ENCODE measurements around the gene SLC2A1.
A peak's percentile ranks its signal among the peaks of the same experiment; 100 is the strongest.

The SLC2A1 gene

GRCh38 chr1:42957229-42957879 is 1.3 kb downstream of the SLC2A1 start:
- peak overlapping the region; percentile 74 for H3K27ac ChIP-seq (ENCODE audit: low read depth, low read length)
- H3K36me3 ChIP-seq (ENCODE audit: insufficient read depth, low read length), result peaks cover 47% of the 10 kb centered on the region
- under 1% methylated on average over 26 of the region's 26 CpGs for WGBS
- peak overlapping the region; percentile 88 for H3K9ac ChIP-seq (ENCODE audit: low read depth, low read length)
- peak overlapping the region; percentile 69 for H3K4me3 ChIP-seq (ENCODE audit: low read length)
- H3K27me3 ChIP-seq (ENCODE audit: insufficient read depth, low read length), result no peaks in the 10 kb centered on the region
- H3K4me1 ChIP-seq (ENCODE audit: insufficient read depth, low read length), result peaks cover 48% of the 10 kb centered on the region
- H3K9me3 ChIP-seq (ENCODE audit: insufficient read depth, low read depth, low read length), result no peaks in the 10 kb centered on the region

GRCh38 chr1:42956739-42957138 is 1.9 kb downstream of the SLC2A1 start:
- peaks cover 53% of the 10 kb centered on the region for H3K36me3 ChIP-seq (ENCODE audit: insufficient read depth, low read length)
- H3K4me1 ChIP-seq (ENCODE audit: insufficient read depth, low read length), result peaks cover 42% of the 10 kb centered on the region
- peak overlapping the region; percentile 43; the same call in 1 of the 2 replicates for H3K27ac ChIP-seq (ENCODE audit: low read depth, low read length)

GRCh38 chr1:42955311-42956063 is 3.2 kb downstream of the SLC2A1 start:
- Histone ChIP-seq H3K4me3 (ENCODE audit: low read length) (peak overlapping the region; percentile 69), H3K9me3 (ENCODE audit: insufficient read depth, low read depth, low read length) (no peaks in the 10 kb centered on the region), H3K9ac (ENCODE audit: low read depth, low read length) (peak overlapping the region; percentile 12; the same call in 1 of the 2 replicates), H3K27ac (ENCODE audit: low read depth, low read length) (no peak overlapping the region), H3K27me3 (ENCODE audit: insufficient read depth, low read length) (no peaks in the 10 kb centered on the region), H3K4me1 (ENCODE audit: insufficient read depth, low read length) (peaks cover 37% of the 10 kb centered on the region), H3K36me3 (ENCODE audit: insufficient read depth, low read length) (peaks cover 63% of the 10 kb centered on the region)
- WGBS, result 87% methylated on average over 16 of the region's 16 CpGs

More at GRCh38 chr1:42956739-42957138, 1.9 kb downstream of the SLC2A1 start:
- WGBS, result 19% methylated on average over 2 of the region's 3 CpGs
- H3K9ac ChIP-seq (ENCODE audit: low read depth, low read length), result peak overlapping the region; percentile 88
- H3K27me3 ChIP-seq (ENCODE audit: insufficient read depth, low read length), result no peaks in the 10 kb centered on the region
- H3K4me3 ChIP-seq (ENCODE audit: low read length), result peak overlapping the region; percentile 69
- no peaks in the 10 kb centered on the region for H3K9me3 ChIP-seq (ENCODE audit: insufficient read depth, low read depth, low read length)

GRCh38 chr1:42953182-42954180 is 5.2 kb downstream of the SLC2A1 start:
- H3K27ac ChIP-seq (ENCODE audit: low read depth, low read length), result no peak overlapping the region
- H3K27me3 ChIP-seq (ENCODE audit: insufficient read depth, low read length), result no peaks in the 10 kb centered on the region
- no peak overlapping the region for H3K9ac ChIP-seq (ENCODE audit: low read depth, low read length)
- 88% methylated on average over 13 of the region's 13 CpGs for WGBS
- peaks cover 77% of the 10 kb centered on the region for H3K36me3 ChIP-seq (ENCODE audit: insufficient read depth, low read length)
- H3K4me3 ChIP-seq (ENCODE audit: low read length), result peak overlapping the region; percentile 7; the same call in 1 of the 2 replicates
- peaks cover 47% of the 10 kb centered on the region for H3K4me1 ChIP-seq (ENCODE audit: insufficient read depth, low read length)
- H3K9me3 ChIP-seq (ENCODE audit: insufficient read depth, low read depth, low read length), result no peaks in the 10 kb centered on the region

- Histone ChIP-seq H3K27ac (ENCODE audit: low read depth, low read length) (0 out of 2 replicates have a peak overlapping the region, but pooled peaks have one; percentile 7), H3K36me3 (ENCODE audit: insufficient read depth, low read length) (peaks cover 86% of the 10 kb centered on the region), H3K9me3 (ENCODE audit: insufficient read depth, low read depth, low read length) (no peaks in the 10 kb centered on the region), H3K9ac (ENCODE audit: low read depth, low read length) (no peak overlapping the region), H3K27me3 (ENCODE audit: insufficient read depth, low read length) (no peaks in the 10 kb centered on the region), H3K4me1 (ENCODE audit: insufficient read depth, low read length) (peaks cover 52% of the 10 kb centered on the region), H3K4me3 (ENCODE audit: low read length) (no peak overlapping the region)
- 93% methylated on average over 11 of the region's 11 CpGs for WGBS
Observed at GRCh38 chr1:42952303-42953001, 6.2 kb downstream of the SLC2A1 start.

GRCh38 chr1:42951588-42951987 is 7.1 kb downstream of the SLC2A1 start:
- H3K36me3 ChIP-seq (ENCODE audit: insufficient read depth, low read length), result peaks cover 85% of the 10 kb centered on the region
- H3K27ac ChIP-seq (ENCODE audit: low read depth, low read length), result no peak overlapping the region

GRCh38 chr1:42950116-42950481 is 8.6 kb downstream of the SLC2A1 start:
- 79% methylated on average over 5 of the region's 5 CpGs for WGBS
- Histone ChIP-seq H3K4me3 (ENCODE audit: low read length) (no peak overlapping the region; the same call in 1 of the 2 replicates), H3K9me3 (ENCODE audit: insufficient read depth, low read depth, low read length) (no peaks in the 10 kb centered on the region), H3K9ac (ENCODE audit: low read depth, low read length) (no peak overlapping the region), H3K27me3 (ENCODE audit: insufficient read depth, low read length) (no peaks in the 10 kb centered on the region), H3K4me1 (ENCODE audit: insufficient read depth, low read length) (peaks cover 52% of the 10 kb centered on the region), H3K36me3 (ENCODE audit: insufficient read depth, low read length) (peaks cover 87% of the 10 kb centered on the region), H3K27ac (ENCODE audit: low read depth, low read length) (no peak overlapping the region)

More at GRCh38 chr1:42951588-42951987, 7.1 kb downstream of the SLC2A1 start:
- no peaks in the 10 kb centered on the region for H3K9me3 ChIP-seq (ENCODE audit: insufficient read depth, low read depth, low read length)
- no peak overlapping the region for H3K4me3 ChIP-seq (ENCODE audit: low read length)
- 100% methylated on average over 1 of the region's 1 CpG for WGBS
- no peak overlapping the region for H3K9ac ChIP-seq (ENCODE audit: low read depth, low read length)
- H3K27me3 ChIP-seq (ENCODE audit: insufficient read depth, low read length), result no peaks in the 10 kb centered on the region
- peaks cover 52% of the 10 kb centered on the region for H3K4me1 ChIP-seq (ENCODE audit: insufficient read depth, low read length)

- H3K36me3 ChIP-seq (ENCODE audit: insufficient read depth, low read length), result peaks cover 87% of the 10 kb centered on the region
- H3K27me3 ChIP-seq (ENCODE audit: insufficient read depth, low read length), result no peaks in the 10 kb centered on the region
- H3K9ac ChIP-seq (ENCODE audit: low read depth, low read length), result no peak overlapping the region
- no peaks in the 10 kb centered on the region for H3K9me3 ChIP-seq (ENCODE audit: insufficient read depth, low read depth, low read length)
- H3K4me1 ChIP-seq (ENCODE audit: insufficient read depth, low read length), result peaks cover 47% of the 10 kb centered on the region
- H3K27ac ChIP-seq (ENCODE audit: low read depth, low read length), result peak overlapping the region; percentile 9; the same call in 1 of the 2 replicates
- 78% methylated on average over 9 of the region's 9 CpGs for WGBS
- H3K4me3 ChIP-seq (ENCODE audit: low read length), result no peak overlapping the region; the same call in 1 of the 2 replicates
Observed at GRCh38 chr1:42949312-42950115, 9.2 kb downstream of the SLC2A1 start.

- Histone ChIP-seq H3K9me3 (ENCODE audit: insufficient read depth, low read depth, low read length) (no peaks in the 10 kb centered on the region), H3K4me1 (ENCODE audit: insufficient read depth, low read length) (peaks cover 45% of the 10 kb centered on the region), H3K27ac (ENCODE audit: low read depth, low read length) (0 out of 2 replicates have a peak overlapping the region, but pooled peaks have one; percentile 11), H3K36me3 (ENCODE audit: insufficient read depth, low read length) (peaks cover 89% of the 10 kb centered on the region), H3K9ac (ENCODE audit: low read depth, low read length) (no peak overlapping the region), H3K4me3 (ENCODE audit: low read length) (no peak overlapping the region), H3K27me3 (ENCODE audit: insufficient read depth, low read length) (no peaks in the 10 kb centered on the region)
- 81% methylated on average over 11 of the region's 13 CpGs for WGBS
Observed at GRCh38 chr1:42947965-42948732, 10.5 kb downstream of the SLC2A1 start.

Data from HUES64 (cell line).